Endothelial cell of umbilical vein (primary cell): Measurements from ENCODE around the gene PIM2. TPM values are rescaled to one million over a fixed set of nuclear protein-coding genes. Genes with fewer than 3 reads are reported as not detected.

Source experiments
- BruUV-seq: library from RNA; stranded (reverse); fragments of 400-500 nt; replicated peaks from 2 replicates; lab custom pipeline; 2021; lab: Mats Ljungman, UMichigan
- CTCF ChIA-PET: fragments of 300-600, 350-600 bp; sonication (Branson Sonifier 250); formaldehyde crosslinking; loops from one replicate; lab custom pipeline; 2021; ENCODE audit warnings: antibody characterized with exemption, inconsistent platforms; lab: Charles Lee
- POLR2A ChIA-PET: fragments of 300-600, 350-600 bp; sonication (Branson Sonifier 250); formaldehyde crosslinking; loops from one replicate; lab custom pipeline; 2021; ENCODE audit warnings: antibody characterized with exemption, inconsistent platforms; lab: Charles Lee
- DNase-seq: peaks from one replicate; pipeline ENCODE4 v3.0.0-alpha.2; 2011; ENCODE audit warnings: low read depth, low spot score
- FAIRE-seq: peaks from 2 replicates; lab custom pipeline; 2011; peaks lifted over from hg19 to GRCh38; lab: Jason Lieb, UNC
- H2AFZ ChIP-seq: 2 replicates; pipeline ENCODE4 v1.6.0; 2012; ENCODE audit warnings: low read depth, low read length, control low read depth, inconsistent platforms
- H3K27ac ChIP-seq: 2 replicates; pipeline ENCODE4 v1.5.1; 2011; ENCODE audit warnings: low read depth, mild to moderate bottlenecking, control low read depth, low read length, moderate library complexity; ENCODE audit not compliant: insufficient read depth
- H3K27me3 ChIP-seq, 2 experiments: 2 replicates each; pipeline versions ENCODE4 v1.6.0 to v1.6.1; 2011; ENCODE audit warnings: low read length in 2 of 2, mixed read lengths in 1 of 2; ENCODE audit not compliant: control insufficient read depth in 2 of 2, insufficient read depth in 2 of 2
- H3K36me3 ChIP-seq, 2 experiments: 2 replicates in 1 of 2; 3 replicates in 1 of 2; pipeline ENCODE4 v1.5.1; 2011; ENCODE audit warnings: low read length in 2 of 2, mild to moderate bottlenecking in 1 of 2, moderate library complexity in 1 of 2; ENCODE audit not compliant: control insufficient read depth in 2 of 2, insufficient read depth in 2 of 2; ENCODE audit errors: extremely low read depth in 1 of 2
- H3K4me1 ChIP-seq: 3 replicates; pipeline ENCODE4 v1.5.1; 2011; ENCODE audit warnings: mild to moderate bottlenecking, low read length; ENCODE audit not compliant: control insufficient read depth, insufficient read depth; ENCODE audit errors: extremely low read depth
- H3K4me2 ChIP-seq: 2 replicates; pipeline ENCODE4 v1.6.1; 2011; ENCODE audit warnings: low read length, control low read depth, mixed read lengths; ENCODE audit not compliant: insufficient read depth
- H3K4me3 ChIP-seq, 3 experiments: fragments of 200-600 bp in 1 of 3; sonication (generic), shearing (Covaris generic) in 1 of 3; replicated peaks in 1 of 3; 2 replicates each; pipeline ENCODE4 v1.5.1; 2011 to 2016; ENCODE audit warnings: control low read depth in 3 of 3, low read length in 3 of 3, mild to moderate bottlenecking in 2 of 3, inconsistent platforms in 1 of 3, low read depth in 1 of 3, moderate library complexity in 1 of 3; ENCODE audit not compliant: insufficient read depth in 1 of 3
- H3K79me2 ChIP-seq: 2 replicates; pipeline ENCODE4 v1.6.0; 2012; ENCODE audit warnings: low read length, inconsistent platforms; ENCODE audit not compliant: control insufficient read depth, insufficient read depth
- H3K9ac ChIP-seq: replicated peaks from 2 replicates; pipeline ENCODE3; 2011; ENCODE audit warnings: low read length, control low read depth; ENCODE audit not compliant: insufficient read depth; ENCODE audit errors: extremely low read depth
- H3K9me1 ChIP-seq: replicated peaks from 3 replicates; pipeline ENCODE4 v1.6.0; 2011; ENCODE audit warnings: mild to moderate bottlenecking, low read length; ENCODE audit not compliant: control insufficient read depth, insufficient read depth; ENCODE audit errors: extremely low read depth
- H3K9me3 ChIP-seq: replicated peaks from 2 replicates; pipeline ENCODE4 v1.5.1; 2012; ENCODE audit warnings: low read length, inconsistent platforms; ENCODE audit not compliant: control insufficient read depth, insufficient read depth
- H4K20me1 ChIP-seq: replicated peaks from 2 replicates; pipeline ENCODE3; 2011; ENCODE audit warnings: mild to moderate bottlenecking, low read length; ENCODE audit not compliant: control insufficient read depth, insufficient read depth; ENCODE audit errors: extremely low read depth
- EZH2 ChIP-seq: IDR thresholded peaks from 2 replicates; pipeline ENCODE4 v1.6.1; 2012; ENCODE audit warnings: borderline replicate concordance, low read depth, mild to moderate bottlenecking, moderate library complexity, low read length, inconsistent platforms; ENCODE audit not compliant: severe bottlenecking
- FOS ChIP-seq: IDR thresholded peaks from 2 replicates; pipeline ENCODE4 v1.6.1; 2011; ENCODE audit warnings: mild to moderate bottlenecking, low read length, moderate library complexity, borderline replicate concordance; ENCODE audit not compliant: insufficient read depth
- GATA2 ChIP-seq: IDR thresholded peaks from 2 replicates; pipeline ENCODE4 v1.7.0; 2011; ENCODE audit warnings: low read depth, mild to moderate bottlenecking, moderate library complexity, mixed read lengths, low read length; ENCODE audit not compliant: insufficient read length, insufficient read depth
- JUN ChIP-seq: IDR thresholded peaks from 2 replicates; pipeline ENCODE4 v1.6.1; 2011; ENCODE audit warnings: borderline replicate concordance, low read depth; ENCODE audit not compliant: insufficient read length, insufficient read depth
- MAX ChIP-seq: IDR thresholded peaks from 2 replicates; pipeline ENCODE4 v1.6.1; 2011; ENCODE audit not compliant: insufficient read depth, insufficient read length
- MYC ChIP-seq: IDR thresholded peaks from one replicate; pipeline ENCODE4 v1.6.1; 2011; ENCODE audit warnings: mild to moderate bottlenecking, low read depth, low read length
- POLR2A ChIP-seq: IDR thresholded peaks from 2 replicates; pipeline ENCODE4 v1.6.1; 2012; ENCODE audit warnings: low read depth, mild to moderate bottlenecking, control low read depth, low read length
- POLR2AphosphoS5 ChIP-seq: IDR thresholded peaks from 2 replicates; pipeline ENCODE4 v1.6.1; 2012; ENCODE audit warnings: low read depth, mild to moderate bottlenecking, control low read depth, low read length, moderate library complexity; ENCODE audit not compliant: insufficient read depth
- dilution Hi-C: fragments of 300-500 bp; cut with MboI; formaldehyde crosslinking; loops from one replicate; pipeline ENCODE4 v1.15.0; 2019; ENCODE audit warnings: low sequenced_read_pairs; ENCODE audit not compliant: extremely low pct_ligation_motif_present
- intact Hi-C: fragments of 100-400 bp; cut with micrococcal nuclease; formaldehyde crosslinking; loops from one replicate; pipeline ENCODE4 v1.10.0; 2022
- polyA plus RNA-seq, 4 experiments: library from polyadenylated mRNA; depleted of rRNA in 3 of 4; stranded (reverse) in 3 of 4; unstranded in 1 of 4; fragments of >200 nt; gene quantifications; 2 replicates each; pipeline versions ENCODE4 v1.2.1 to v1.2.3, GENCODE V29; 2011 to 2012; ENCODE audit warnings: missing spikeins in 1 of 4
- total RNA-seq: library from RNA; stranded (reverse); gene quantifications from 2 replicates; pipeline ENCODE4 v1.2.3, GENCODE V29; 2021
- TF ChIP-seq, protein P1 (sequence below), 2 donors: IDR thresholded peaks; 1 replicate in 1 of 2; 2 replicates in 1 of 2; pipeline ENCODE4 v1.5.1; 2011; ENCODE audit warnings: low read length in 2 of 2, mild to moderate bottlenecking in 2 of 2, moderate library complexity in 2 of 2, control low read depth in 1 of 2, inconsistent platforms in 1 of 2, low read depth in 1 of 2; ENCODE audit not compliant: insufficient read depth in 1 of 2; ENCODE audit errors: extremely low read depth in 1 of 2

PIM2 gene
- total and polyA plus RNA-seq, 2 donors (not counting 3 experiments of a cell fraction or from before 2014, with no cell fraction given), result 7.4 to 7.5 TPM

DNA sequence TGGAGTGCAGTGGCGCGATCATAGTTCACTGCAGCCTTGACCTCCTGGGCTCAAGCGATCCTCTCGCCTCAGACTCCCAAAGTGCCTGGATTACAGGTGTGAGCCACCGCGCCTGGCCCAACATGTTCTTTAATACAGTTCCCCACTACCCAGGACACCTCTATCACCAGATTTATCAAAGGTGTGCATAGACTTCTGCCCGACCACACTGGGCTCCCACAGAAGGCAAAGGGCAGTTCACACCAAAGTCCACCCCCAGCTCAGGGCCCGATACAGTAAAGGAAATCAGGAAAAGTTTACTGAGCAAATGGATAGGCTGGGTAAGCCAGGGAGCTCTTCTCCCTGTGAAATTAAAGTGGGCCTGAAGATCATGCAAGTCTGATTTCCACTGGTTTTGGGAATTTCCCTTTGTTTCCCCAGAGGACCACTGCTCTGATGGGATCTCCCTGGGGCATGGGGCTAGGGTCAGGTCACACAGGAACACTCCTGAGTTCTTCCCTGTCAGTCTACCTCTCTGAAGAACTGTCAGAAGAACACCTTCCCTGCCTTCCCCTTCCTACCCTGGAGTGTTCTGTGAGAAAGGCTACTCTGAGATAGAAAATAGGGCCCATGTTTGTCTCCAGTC is 17.7 kb upstream of the PIM2 start:
- intact Hi-C loops (no loop called here), dilution Hi-C loops (no loop called here)
- Histone ChIP-seq H3K36me3 (peaks cover 3 to 21% of the 10 kb centered on the region in 2 experiments), H3K9ac (no peak overlapping the region), H3K9me3 (no peaks in the 10 kb centered on the region), H4K20me1 (no peaks in the 10 kb centered on the region), H3K4me1 (no peaks in the 10 kb centered on the region), H3K4me3 (no peak overlapping the region), H2AFZ (no peak overlapping the region), H3K9me1 (no peaks in the 10 kb centered on the region), H3K79me2 (peaks cover 22% of the 10 kb centered on the region), H3K27me3 (no peaks in the 10 kb centered on the region), H3K27ac (no peak overlapping the region), H3K4me2 (no peak overlapping the region)
- ChIA-PET CTCF (no interaction called here), POLR2A (no interaction called here)
- BruUV-seq, result no TSS peak
- DNase-seq (no peak), FAIRE-seq (no peak)
- no peak for TF ChIP-seq EZH2
- no peak for TF ChIP-seq MYC
- TF ChIP-seq, protein P1, sequence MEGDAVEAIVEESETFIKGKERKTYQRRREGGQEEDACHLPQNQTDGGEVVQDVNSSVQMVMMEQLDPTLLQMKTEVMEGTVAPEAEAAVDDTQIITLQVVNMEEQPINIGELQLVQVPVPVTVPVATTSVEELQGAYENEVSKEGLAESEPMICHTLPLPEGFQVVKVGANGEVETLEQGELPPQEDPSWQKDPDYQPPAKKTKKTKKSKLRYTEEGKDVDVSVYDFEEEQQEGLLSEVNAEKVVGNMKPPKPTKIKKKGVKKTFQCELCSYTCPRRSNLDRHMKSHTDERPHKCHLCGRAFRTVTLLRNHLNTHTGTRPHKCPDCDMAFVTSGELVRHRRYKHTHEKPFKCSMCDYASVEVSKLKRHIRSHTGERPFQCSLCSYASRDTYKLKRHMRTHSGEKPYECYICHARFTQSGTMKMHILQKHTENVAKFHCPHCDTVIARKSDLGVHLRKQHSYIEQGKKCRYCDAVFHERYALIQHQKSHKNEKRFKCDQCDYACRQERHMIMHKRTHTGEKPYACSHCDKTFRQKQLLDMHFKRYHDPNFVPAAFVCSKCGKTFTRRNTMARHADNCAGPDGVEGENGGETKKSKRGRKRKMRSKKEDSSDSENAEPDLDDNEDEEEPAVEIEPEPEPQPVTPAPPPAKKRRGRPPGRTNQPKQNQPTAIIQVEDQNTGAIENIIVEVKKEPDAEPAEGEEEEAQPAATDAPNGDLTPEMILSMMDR (IDR thresholded peaks at IDR 0.05; ENCODE audit: extremely low read depth in 1 of 2, insufficient read depth in 1 of 2, low read depth in 1 of 2, low read length in 2 of 2), result no peak
- no peak for TF ChIP-seq MAX
- TF ChIP-seq POLR2A, result no peak
- no peak for TF ChIP-seq POLR2AphosphoS5
- no peak for TF ChIP-seq JUN
- TF ChIP-seq FOS, result no peak
- TF ChIP-seq GATA2, result no peak
